Effector memory CD8-positive, alpha-beta T cell (primary cell): ENCODE data around the gene NDRG2.
"Not testable (repeated sequence)": the region's sequence is repeated elsewhere in the genome, so short reads cannot be mapped to it uniquely, and the experiment has no call there.

ENCODE experiments used
- ATAC-seq: fragments of 150-1000 bp; cut with Tn5 transposase; replicated peaks from 2 replicates; pipeline ENCODE4 v1.10.0; 2021; ENCODE audit warnings: mild to moderate bottlenecking, moderate library complexity
- DNase-seq, 3 experiments: peaks; one replicate each; pipeline ENCODE4 v3.0.0; 2021
- H3K27ac Mint-ChIP-seq, 2 donors: one replicate each; pipeline ENCODE4 v1.8.0; 2022; ENCODE audit warnings: mild to moderate bottlenecking in 2 of 2, mixed read lengths in 2 of 2, moderate library complexity in 2 of 2
- H3K27me3 Mint-ChIP-seq, 2 donors: one replicate each; pipeline ENCODE4 v1.8.0; 2022; ENCODE audit warnings: mixed read lengths in 2 of 2
- H3K36me3 Mint-ChIP-seq: one replicate; pipeline ENCODE4 v1.8.0; 2022; ENCODE audit warnings: mild to moderate bottlenecking, moderate library complexity, mixed read lengths; ENCODE audit not compliant: insufficient read depth
- H3K4me1 Mint-ChIP-seq, 2 donors: one replicate each; pipeline ENCODE4 v1.8.0; 2022; ENCODE audit warnings: low read depth in 2 of 2, mixed read lengths in 2 of 2
- H3K4me3 Mint-ChIP-seq, 2 donors: one replicate each; pipeline ENCODE4 v1.8.0; 2022; ENCODE audit warnings: mild to moderate bottlenecking in 2 of 2, mixed read lengths in 2 of 2, moderate library complexity in 2 of 2
- H3K9me3 Mint-ChIP-seq, 2 donors: one replicate each; pipeline ENCODE4 v1.8.0; 2022; ENCODE audit warnings: mixed read lengths in 2 of 2

Gene NDRG2

DNA sequence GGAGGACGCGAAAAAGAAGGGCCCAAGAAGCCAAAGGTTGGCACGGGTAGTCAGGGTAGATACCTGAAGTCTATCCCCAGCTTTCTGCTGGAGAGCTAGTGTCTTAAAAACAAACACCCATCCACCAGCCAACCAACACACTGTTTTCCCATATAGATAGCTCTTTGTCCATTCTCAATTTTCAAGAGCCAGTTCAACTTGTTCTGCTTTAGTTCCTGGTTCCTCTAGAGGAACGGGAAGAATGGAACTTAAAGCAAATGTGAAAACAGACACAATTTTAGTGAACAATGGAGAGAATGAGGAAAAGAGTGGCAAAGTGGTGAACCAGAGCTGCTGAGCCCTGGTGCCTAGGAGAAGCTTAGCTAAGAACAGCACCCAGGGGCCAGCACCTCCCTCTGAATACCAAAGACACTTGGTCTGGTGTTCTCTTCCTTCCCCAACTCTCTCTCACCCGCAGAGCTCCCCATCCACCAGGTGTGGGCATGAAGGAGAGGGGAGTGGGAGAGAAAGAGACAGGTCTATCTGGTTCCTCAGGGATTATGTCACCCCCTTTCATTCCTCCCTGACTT lies 3.8 kb downstream of the NDRG2 start:
- H3K4me1 Mint-ChIP-seq, result peaks cover 10 to 15% of the 10 kb centered on the region in 2 donors
- no peaks in the 10 kb centered on the region for H3K9me3 Mint-ChIP-seq
- DNase-seq (no peak), ATAC-seq (no peak)
- peak overlapping the region in 1 of 2 donors; percentile 4 for H3K27ac Mint-ChIP-seq
- peaks cover 6% of the 10 kb centered on the region for H3K36me3 Mint-ChIP-seq
- no peak overlapping the region for H3K4me3 Mint-ChIP-seq
- no peaks in the 10 kb centered on the region for H3K27me3 Mint-ChIP-seq

DNA sequence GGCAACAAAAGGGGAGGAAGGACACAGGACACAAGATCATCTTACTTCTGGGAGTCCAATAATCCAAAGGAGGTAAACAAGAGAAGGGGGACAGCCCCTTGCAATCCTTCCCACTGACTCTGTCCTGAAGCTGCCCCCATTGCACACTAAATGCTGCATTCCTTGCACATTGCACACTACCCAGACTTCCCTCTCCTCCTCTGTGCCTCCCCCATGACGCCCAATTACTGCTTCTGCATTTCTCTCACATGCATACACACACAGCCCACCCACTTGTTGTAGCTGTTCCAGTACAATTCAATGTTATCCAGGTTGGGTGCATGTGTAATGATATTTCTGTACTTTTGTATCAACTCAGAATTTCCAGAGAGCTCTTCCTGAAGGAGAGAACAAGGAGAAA lies 5.5 kb downstream of the NDRG2 start:
- no peak for DNase-seq
- Mint-ChIP-seq H3K9me3 (no peaks in the 10 kb centered on the region), H3K27ac (no peak overlapping the region), H3K27me3 (no peaks in the 10 kb centered on the region), H3K4me3 (no peak overlapping the region), H3K36me3 (peaks cover 6% of the 10 kb centered on the region), H3K4me1 (peaks cover 6 to 10% of the 10 kb centered on the region in 2 donors)
- ATAC-seq, result no peak

DNA sequence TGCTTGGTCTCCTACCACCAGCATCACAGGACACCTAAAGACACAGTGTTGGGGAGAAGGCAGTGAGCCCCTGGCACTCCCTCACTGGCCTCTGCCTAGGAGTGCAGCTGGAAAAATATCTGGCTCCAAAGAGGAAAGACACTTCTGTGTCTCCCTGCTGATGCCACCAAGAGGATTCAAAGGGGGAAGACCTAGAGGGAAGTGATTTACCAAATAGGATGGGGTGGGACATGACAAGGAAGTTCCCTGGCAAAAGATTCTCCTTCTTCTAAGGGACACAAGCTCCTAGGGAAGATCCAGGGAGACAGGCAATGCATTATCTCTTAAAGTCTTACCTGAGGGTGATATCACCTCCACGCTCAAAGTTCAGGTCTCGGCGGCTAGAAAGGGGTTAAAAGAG lies 6.1 kb downstream of the NDRG2 start:
- H3K4me3 Mint-ChIP-seq, result no peak overlapping the region
- no peaks in the 10 kb centered on the region for H3K9me3 Mint-ChIP-seq
- no peaks in the 10 kb centered on the region for H3K36me3 Mint-ChIP-seq
- peaks cover 0 to 4% of the 10 kb centered on the region in 2 donors for H3K4me1 Mint-ChIP-seq
- DNase-seq (no peak), ATAC-seq (no peak)
- peaks cover 0 to 5% of the 10 kb centered on the region in 2 donors for H3K27me3 Mint-ChIP-seq
- H3K27ac Mint-ChIP-seq, result no peak overlapping the region

DNA sequence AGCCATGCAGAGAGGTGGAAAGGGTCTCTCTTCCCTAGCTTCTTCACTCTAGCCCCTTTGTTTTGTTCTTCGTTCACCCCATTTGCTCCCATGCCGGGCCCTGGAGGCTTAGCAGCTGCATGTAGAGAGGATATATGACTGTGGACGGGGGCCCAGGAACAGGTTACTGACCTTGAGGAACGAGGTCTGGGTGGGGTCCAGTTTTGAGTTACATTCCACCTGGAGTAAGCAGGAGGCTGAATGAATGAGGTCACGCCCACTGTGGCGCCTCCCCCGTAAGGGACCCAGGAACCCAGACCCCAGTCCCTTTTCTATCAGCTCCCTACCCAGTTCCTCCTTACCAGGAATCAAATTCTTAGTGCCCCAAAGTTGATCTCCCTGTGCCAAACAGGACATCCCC lies 6.6 kb downstream of the NDRG2 start:
- H3K27me3 Mint-ChIP-seq, result peaks cover 0 to 7% of the 10 kb centered on the region in 2 donors
- H3K4me1 Mint-ChIP-seq, result peaks cover 0 to 2% of the 10 kb centered on the region in 2 donors
- H3K27ac Mint-ChIP-seq, result no peak overlapping the region
- no peak for DNase-seq
- no peak overlapping the region for H3K4me3 Mint-ChIP-seq
- no peaks in the 10 kb centered on the region for H3K9me3 Mint-ChIP-seq
- H3K36me3 Mint-ChIP-seq, result no peaks in the 10 kb centered on the region
- ATAC-seq, result no peak

DNA sequence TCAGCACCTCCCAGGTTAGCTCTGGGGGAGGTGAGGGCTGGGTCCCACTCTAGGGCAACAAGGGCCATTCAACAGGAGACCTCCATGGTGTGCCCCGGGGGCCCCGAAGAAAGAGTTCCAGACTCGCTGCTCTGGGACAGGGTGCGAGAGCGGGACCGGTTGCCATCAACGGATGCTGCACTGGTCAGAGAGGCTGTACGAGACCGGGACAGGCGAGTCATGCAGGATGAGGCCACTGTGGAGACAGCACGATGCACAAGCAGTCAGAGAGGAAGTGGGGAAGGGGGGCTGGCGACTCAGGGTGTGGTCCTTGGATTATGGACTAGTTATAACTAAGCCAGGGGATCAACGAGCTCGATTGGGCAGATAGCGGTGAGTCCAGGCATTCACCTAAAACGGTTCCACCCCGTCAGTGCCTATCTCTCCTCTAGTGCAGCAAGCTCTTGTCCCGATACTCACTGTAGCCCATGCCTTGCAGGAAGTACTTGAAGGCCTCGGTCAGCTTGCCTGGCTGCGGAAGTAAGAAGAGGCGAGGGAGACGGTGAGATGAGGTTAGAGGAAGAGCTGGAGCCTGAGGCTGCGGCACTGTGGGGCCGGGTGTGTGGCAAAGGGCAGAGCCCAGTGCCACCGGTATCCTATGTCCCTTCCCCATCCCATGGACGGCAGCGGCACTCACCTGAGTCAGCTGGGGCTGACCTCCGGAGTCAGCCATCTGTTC lies 7.2 kb downstream of the NDRG2 start:
- H3K27me3 Mint-ChIP-seq, result peaks cover 5 to 11% of the 10 kb centered on the region in 2 donors
- H3K4me1 Mint-ChIP-seq, result peaks cover 0 to 1% of the 10 kb centered on the region in 2 donors
- no peaks in the 10 kb centered on the region for H3K9me3 Mint-ChIP-seq
- DNase-seq (no peak), ATAC-seq (no peak)
- H3K4me3 Mint-ChIP-seq, result no peak overlapping the region
- no peak overlapping the region for H3K27ac Mint-ChIP-seq
- H3K36me3 Mint-ChIP-seq, result no peaks in the 10 kb centered on the region

DNA sequence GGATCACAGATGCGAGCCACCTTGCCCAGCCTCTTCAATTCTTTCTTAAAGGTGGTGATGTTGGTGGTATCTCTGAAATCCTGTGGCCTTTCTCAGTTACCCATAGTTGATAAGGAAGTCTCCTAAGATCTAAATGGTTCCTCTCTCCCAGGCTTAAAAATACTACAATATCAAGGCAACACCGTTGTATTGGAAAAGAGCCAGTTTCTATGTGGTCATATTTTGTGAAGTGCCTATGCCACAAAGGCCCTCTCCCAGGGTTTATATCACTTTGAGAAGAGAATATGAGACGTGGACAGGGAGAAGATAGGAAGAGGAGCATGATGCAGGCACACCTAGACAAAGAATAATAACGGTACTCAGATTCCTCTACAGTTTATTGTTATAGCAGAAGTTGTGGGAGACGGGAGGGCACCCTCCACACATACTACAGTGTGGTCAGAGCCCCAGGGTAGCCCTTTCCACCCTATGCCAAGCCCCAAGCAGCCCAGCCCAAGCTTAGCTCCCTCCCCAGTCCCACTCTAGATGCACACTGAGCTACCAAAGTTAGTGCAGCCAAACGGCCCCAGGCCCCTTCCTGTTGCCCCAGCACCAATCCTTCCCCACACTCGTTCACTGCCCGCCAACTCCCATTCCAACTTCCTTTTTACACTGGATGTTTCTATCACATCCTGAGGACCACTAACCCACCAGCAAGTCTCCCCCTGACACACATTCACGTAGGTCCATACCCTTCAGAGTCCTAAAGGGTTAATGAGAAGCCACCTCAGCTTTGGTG lies 8.3 kb downstream of the NDRG2 start:
- H3K9me3 Mint-ChIP-seq, result no peaks in the 10 kb centered on the region
- no peak overlapping the region for H3K4me3 Mint-ChIP-seq
- DNase-seq, result no peak
- peaks cover 16 to 21% of the 10 kb centered on the region in 2 donors for H3K27me3 Mint-ChIP-seq
- H3K27ac Mint-ChIP-seq, result peak overlapping the region in 1 of 2 donors; percentile 47
- H3K36me3 Mint-ChIP-seq, result no peaks in the 10 kb centered on the region
- no peak for ATAC-seq
- H3K4me1 Mint-ChIP-seq, result no peaks in the 10 kb centered on the region

DNA sequence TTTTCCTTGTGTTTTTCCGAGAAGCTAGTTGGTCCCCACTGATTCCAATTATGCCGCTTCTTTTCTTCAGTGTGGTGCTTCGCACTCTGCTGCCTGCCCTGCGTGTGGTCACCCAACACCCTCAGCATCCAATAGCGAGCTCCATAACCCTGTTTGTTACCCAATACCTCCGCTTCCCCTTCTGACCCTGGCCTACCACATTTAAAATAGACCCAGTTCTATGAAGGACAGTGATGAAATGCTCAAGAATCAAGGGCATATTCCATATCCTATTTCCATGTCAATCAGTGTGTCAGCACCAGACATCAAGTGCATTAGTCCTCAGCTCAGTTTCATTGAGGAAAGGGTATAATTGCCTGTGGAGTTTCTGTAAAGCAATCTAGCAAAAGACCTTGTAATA lies 9.5 kb downstream of the NDRG2 start:
- Mint-ChIP-seq H3K4me1 (no peaks in the 10 kb centered on the region), H3K9me3 (no peaks in the 10 kb centered on the region), H3K27ac (no peak overlapping the region), H3K36me3 (no peaks in the 10 kb centered on the region), H3K27me3 (peaks cover 27 to 31% of the 10 kb centered on the region in 2 donors), H3K4me3 (no peak overlapping the region)
- ATAC-seq (no peak), DNase-seq (no peak)

DNA sequence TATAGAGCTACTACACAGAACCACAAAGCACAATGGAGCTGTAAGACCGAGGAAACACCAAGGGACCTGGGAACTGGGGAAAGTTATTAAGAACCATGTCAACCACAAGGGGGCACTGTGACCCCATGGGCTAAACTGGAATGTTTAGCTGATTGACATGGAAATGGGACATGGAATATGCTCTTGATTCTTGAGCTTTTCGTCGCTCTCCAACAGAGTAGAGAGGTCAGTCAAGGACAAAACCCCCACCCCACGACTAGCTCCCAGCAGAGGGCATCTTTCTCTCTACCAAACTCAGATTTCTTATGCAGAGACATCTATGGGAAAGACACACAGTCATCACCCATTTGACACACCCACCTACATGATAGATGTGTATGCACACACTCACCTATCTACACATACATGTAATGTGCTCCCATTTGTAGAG lies 10.1 kb downstream of the NDRG2 start:
- DNase-seq, result peak; percentile 78 to 84 (median 82)
- Mint-ChIP-seq H3K4me3 (no peak overlapping the region), H3K27me3 (peaks cover 27 to 31% of the 10 kb centered on the region in 2 donors), H3K4me1 (no peaks in the 10 kb centered on the region), H3K36me3 (no peaks in the 10 kb centered on the region), H3K9me3 (no peaks in the 10 kb centered on the region), H3K27ac (no peak overlapping the region)
- peak; percentile 82 for ATAC-seq

DNA sequence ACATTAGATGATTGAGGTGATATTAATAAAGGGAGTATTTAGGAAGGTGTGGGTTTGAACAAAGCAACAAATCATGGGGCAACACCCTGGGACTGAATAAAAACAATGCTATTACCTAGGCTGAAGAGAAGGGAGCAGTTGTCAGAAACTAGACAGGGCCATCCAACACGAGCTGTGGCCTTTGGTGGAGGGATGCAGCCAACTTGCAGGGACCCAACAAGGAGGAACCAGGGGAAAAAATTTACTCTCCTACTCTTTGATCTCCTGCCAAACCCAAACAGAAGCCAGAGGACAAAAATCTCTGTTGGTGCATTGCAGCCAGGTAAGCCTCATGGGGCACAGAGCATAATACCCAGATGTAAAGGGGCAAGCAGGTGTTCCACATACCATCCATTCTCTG lies 13.7 kb downstream of the NDRG2 start:
- H3K27me3 Mint-ChIP-seq, result peaks cover 27 to 31% of the 10 kb centered on the region in 2 donors
- ATAC-seq (no peak), DNase-seq (no peak)
- H3K4me3 Mint-ChIP-seq, result no peak overlapping the region
- H3K36me3 Mint-ChIP-seq, result no peaks in the 10 kb centered on the region
- no peaks in the 10 kb centered on the region for H3K4me1 Mint-ChIP-seq
- H3K9me3 Mint-ChIP-seq, result no peaks in the 10 kb centered on the region
- H3K27ac Mint-ChIP-seq, result no peak overlapping the region

DNA sequence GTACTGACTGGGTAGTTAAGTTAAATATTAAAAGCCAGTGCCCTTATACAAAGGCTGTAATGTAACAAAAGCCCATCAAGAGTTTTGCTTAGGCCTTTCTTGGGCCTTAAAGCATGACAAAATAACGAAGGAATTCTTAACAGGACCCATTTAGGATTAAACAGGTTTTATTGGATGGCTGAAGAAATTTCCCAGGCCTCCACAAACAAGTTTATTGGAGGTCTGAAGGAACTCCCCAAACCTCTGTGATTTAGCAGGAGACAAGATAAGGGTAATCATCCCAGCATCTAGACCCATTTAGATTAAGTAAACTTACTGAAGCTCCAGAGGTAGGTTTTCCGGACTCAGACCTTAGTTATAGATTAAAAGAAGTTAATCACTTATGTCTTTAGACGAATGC lies 15.1 kb downstream of the NDRG2 start:
- H3K27me3 Mint-ChIP-seq, result peaks cover 27 to 31% of the 10 kb centered on the region in 2 donors
- not testable (repeated sequence) for H3K27ac Mint-ChIP-seq, H3K4me1 Mint-ChIP-seq, ATAC-seq, H3K4me3 Mint-ChIP-seq, H3K36me3 Mint-ChIP-seq, H3K9me3 Mint-ChIP-seq, DNase-seq

DNA sequence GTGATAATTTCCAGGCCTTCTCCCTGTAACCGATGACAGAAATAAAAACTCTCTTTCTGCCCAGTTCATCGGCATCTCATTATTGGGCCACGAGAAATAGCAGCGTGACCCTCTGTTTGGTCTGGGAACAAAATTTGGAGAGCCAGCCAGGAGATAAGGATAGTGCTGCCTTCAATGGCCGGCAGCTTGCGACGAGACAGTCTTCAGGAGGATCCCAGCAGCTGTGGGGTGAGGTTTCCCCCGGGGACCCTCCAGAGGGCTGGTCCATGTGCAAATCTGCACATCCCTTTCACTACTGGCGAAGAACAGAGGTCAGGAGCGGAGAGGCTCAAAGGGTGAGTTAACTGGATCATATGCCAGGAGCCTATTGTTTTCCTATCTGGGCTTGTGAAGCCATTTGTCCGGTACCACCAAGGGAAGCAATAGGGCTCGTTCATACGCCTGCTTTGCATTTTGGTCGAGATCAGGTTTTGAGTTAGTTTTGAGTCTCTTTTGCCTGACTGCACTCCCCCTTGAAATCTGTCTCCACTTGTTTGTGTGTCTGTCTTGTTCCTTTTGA lies 21.0 kb downstream of the NDRG2 start:
- no peak overlapping the region for H3K27ac Mint-ChIP-seq
- no peaks in the 10 kb centered on the region for H3K4me1 Mint-ChIP-seq
- no peak for ATAC-seq
- H3K9me3 Mint-ChIP-seq, result no peaks in the 10 kb centered on the region
- no peaks in the 10 kb centered on the region for H3K27me3 Mint-ChIP-seq
- DNase-seq, result no peak
- no peak overlapping the region for H3K4me3 Mint-ChIP-seq
- H3K36me3 Mint-ChIP-seq, result no peaks in the 10 kb centered on the region

DNA sequence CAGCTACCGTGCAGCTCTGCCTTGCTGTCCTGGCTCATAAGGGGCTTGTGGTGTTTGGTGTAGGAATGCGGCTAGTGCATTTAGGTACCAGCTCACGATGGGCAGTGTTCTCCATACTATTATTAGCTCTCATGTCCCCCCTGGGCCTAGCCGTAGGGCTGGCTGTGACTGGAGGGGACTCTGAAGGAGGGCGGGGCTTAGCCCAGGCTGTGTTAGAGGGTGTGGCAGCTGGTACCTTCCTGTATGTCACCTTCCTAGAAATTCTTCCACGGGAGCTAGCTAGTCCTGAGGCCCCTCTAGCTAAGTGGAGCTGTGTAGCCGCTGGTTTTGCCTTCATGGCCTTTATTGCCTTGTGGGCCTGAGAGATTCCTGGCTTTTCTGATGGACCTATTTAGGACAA lies 23.6 kb downstream of the NDRG2 start:
- Mint-ChIP-seq H3K27me3 (no peaks in the 10 kb centered on the region), H3K4me1 (peaks cover 0 to 1% of the 10 kb centered on the region in 2 donors), H3K9me3 (no peaks in the 10 kb centered on the region), H3K36me3 (peaks cover 17% of the 10 kb centered on the region), H3K27ac (peak overlapping the region in 1 of 2 donors; percentile 12), H3K4me3 (no peak overlapping the region)
- DNase-seq (no peak), ATAC-seq (no peak)

DNA sequence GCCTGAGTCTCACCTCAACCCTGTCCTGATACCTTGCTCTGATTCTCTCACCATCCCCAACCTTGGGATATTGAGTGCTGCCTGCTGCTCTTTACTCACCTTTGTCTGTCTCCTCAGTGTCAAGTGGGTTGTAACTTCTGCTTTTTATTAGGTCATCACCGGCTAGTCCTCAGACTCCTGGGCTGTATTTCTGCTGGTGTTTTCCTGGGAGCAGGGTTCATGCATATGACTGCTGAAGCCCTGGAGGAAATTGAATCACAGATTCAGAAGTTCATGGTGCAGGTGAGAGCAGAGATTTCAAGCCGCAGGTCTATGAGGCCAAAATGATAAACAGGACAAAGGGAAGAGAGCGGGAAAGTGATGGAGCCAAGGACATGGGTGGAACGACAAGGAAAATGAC lies 25.3 kb downstream of the NDRG2 start:
- peak overlapping the region in 1 of 2 donors; percentile 3 for H3K27ac Mint-ChIP-seq
- H3K27me3 Mint-ChIP-seq, result no peaks in the 10 kb centered on the region
- no peak overlapping the region for H3K4me3 Mint-ChIP-seq
- DNase-seq, result no peak
- H3K4me1 Mint-ChIP-seq, result peaks cover 0 to 5% of the 10 kb centered on the region in 2 donors
- ATAC-seq, result no peak
- peaks cover 33% of the 10 kb centered on the region for H3K36me3 Mint-ChIP-seq
- H3K9me3 Mint-ChIP-seq, result no peaks in the 10 kb centered on the region
